GM18858 (cell line): ENCODE measurements around the gene RGS19.
"Not testable (repeated sequence)": the region's sequence is repeated elsewhere in the genome, so short reads cannot be mapped to it uniquely, and the experiment has no call there.

Experiments
- ATAC-seq: cut with Tn5 transposase; IDR thresholded peaks from one replicate; pipeline ENCODE4 v1.9.1; 2021; ENCODE audit not compliant: unreplicated experiment

Gene RGS19

GRCh38 chr20:64095927-64096326 is 16.6 kb upstream of the RGS19 start:
- ATAC-seq: no peak

GRCh38 chr20:64095455-64095854 is 16.1 kb upstream of the RGS19 start:
- no peak for ATAC-seq

- ATAC-seq: no peak
Measured at GRCh38 chr20:64093013-64093503, 13.7 kb upstream of the RGS19 start.

GRCh38 chr20:64092258-64093012 is 13.1 kb upstream of the RGS19 start:
- ATAC-seq: no peak

- no peak for ATAC-seq
Measured at GRCh38 chr20:64091770-64092169, 12.5 kb upstream of the RGS19 start.

GRCh38 chr20:64091340-64091739 is 12.0 kb upstream of the RGS19 start:
- no peak for ATAC-seq

GRCh38 chr20:64090165-64090564 is 10.8 kb upstream of the RGS19 start:
- no peak for ATAC-seq

GRCh38 chr20:64088586-64088985 is 9.3 kb upstream of the RGS19 start:
- ATAC-seq: not testable (repeated sequence)

- not testable (repeated sequence) for ATAC-seq
Measured at GRCh38 chr20:64087226-64087825, 8.0 kb upstream of the RGS19 start.

- no peak for ATAC-seq
Measured at GRCh38 chr20:64086801-64087200, 7.5 kb upstream of the RGS19 start.

GRCh38 chr20:64084685-64085152 is 5.4 kb upstream of the RGS19 start:
- ATAC-seq: no peak

GRCh38 chr20:64083804-64084684 is 4.7 kb upstream of the RGS19 start, which contains the start of gene LKAAEAR1:
Gene LKAAEAR1 (minus strand): TSS chr20:64084398. CDS start chr20:64084219, 179 bp downstream.
- no peak for ATAC-seq

- no peak for ATAC-seq
Measured at GRCh38 chr20:64083378-64083803, 4.1 kb upstream of the RGS19 start.

GRCh38 chr20:64082820-64083377 is 3.6 kb upstream of the RGS19 start:
- ATAC-seq: no peak

GRCh38 chr20:64082126-64082731 is 2.9 kb upstream of the RGS19 start:
- ATAC-seq: no peak

GRCh38 chr20:64081624-64081964 is 2.3 kb upstream of the RGS19 start:
- no peak for ATAC-seq

GRCh38 chr20:64080813-64081623 is 1.7 kb upstream of the RGS19 start:
- ATAC-seq: no peak

GRCh38 chr20:64080013-64080812 is 895 bp upstream of the RGS19 start, which contains the start of gene OPRL1:
Gene OPRL1 (plus strand): TSS chr20:64080082. CDS start chr20:64092721, 12,639 bp downstream.
- ATAC-seq: no peak

GRCh38 chr20:64078934-64079272 is 415 bp downstream of the RGS19 start:
- no peak for ATAC-seq
